GM18870 (cell line): ENCODE measurements around the gene GPR139.

Experiments
- ATAC-seq: cut with Tn5 transposase; IDR thresholded peaks from one replicate; pipeline ENCODE4 v1.9.1; 2021; ENCODE audit warnings: moderate library complexity; ENCODE audit not compliant: unreplicated experiment

GPR139 gene

DNA sequence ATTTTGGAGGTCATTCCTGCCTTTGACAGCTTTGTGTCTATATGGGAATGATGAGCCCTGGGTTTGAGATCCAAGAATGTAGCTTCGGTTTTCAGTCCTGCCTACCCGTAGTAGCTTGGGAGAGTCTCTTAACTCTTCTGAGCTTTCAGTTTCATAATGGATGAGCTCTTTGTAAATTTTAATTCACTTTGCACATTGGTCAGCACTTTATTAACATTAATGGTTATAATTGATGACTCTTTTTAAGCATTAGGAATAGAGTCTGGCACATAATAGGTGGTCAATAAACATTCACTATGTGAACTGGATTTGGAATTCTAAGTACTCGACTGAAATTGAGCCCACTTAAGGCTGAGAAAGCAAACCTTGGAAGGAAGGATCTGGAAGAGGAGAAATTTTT lies 17.3 kb downstream of the GPR139 start:
- no peak for ATAC-seq

DNA sequence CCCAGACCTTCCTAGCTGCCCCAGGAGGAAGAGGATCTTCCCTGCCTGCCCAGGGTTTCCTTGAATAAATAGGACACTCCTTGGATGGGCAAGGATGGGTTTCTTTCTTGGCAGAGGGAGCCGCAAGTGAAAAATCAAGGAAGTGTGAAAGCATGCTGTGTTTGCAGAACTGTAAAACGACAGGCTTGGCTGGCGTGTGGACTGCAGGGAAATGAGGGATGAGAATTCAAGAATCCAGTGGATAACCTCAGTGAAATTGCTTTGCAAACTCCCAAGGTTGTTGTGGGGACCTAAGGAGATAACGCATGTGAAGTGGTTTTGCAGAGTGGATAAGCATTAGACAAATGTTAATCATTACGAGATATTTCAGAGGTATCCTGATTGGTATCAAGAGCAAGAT lies 20.4 kb downstream of the GPR139 start:
- ATAC-seq, result no peak

DNA sequence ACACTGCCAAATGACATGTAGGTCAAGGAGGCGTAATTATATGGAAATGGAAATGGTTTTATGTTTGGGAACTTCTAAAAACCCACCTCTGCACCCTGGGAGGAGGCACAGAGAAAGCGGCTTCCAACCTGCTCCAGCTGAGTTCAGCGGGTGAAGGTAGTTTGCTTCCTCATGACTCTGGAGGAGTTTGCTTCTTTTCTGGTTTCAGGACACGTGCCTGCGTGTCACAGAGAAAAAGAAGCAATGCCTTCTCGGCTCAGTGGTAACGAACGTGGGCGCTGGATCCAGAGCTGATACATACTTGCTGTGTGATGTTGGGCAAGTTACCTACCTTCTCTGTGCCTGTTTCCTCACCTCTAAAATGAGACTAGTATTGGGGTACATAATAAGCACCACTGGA lies 22.1 kb downstream of the GPR139 start:
- no peak for ATAC-seq

DNA sequence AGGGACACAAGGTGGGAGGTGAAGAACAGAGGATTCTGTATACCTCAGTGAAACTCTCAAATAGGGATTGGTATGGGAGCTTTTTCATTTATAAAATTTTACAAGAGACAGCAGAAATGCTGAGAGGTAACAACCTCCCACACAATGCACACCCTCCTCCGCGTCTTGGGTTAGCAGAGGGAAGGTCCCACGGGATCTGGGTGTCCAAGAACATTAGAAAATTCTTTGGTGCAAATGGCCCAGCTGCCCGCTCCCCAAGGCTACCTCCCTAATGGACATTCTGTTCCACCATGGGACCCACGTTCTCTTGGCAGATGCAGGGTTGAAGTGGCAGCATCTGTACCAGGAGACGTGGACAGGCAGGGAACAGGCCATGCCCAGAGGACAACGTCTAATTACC lies 22.5 kb downstream of the GPR139 start:
- ATAC-seq, result no peak

DNA sequence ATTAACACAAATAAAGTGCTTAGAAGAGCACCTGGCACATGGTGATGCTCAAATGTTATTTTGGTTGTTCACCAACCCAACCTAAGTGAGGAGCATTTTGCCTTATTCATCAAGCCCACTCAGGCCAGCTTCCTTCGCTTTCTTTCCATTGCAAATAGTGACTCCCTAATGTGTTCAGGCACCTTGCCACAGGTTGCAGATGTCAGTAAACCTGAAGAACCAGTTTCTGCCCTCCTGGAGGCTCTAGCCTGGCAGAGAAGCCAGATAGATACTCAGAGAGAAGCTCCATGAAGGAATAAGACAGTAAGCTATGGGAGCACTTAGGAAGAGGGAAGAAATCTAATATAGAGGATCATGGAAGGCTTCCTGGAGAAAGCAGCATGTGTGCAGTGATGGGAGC lies 23.9 kb downstream of the GPR139 start:
- no peak for ATAC-seq

DNA sequence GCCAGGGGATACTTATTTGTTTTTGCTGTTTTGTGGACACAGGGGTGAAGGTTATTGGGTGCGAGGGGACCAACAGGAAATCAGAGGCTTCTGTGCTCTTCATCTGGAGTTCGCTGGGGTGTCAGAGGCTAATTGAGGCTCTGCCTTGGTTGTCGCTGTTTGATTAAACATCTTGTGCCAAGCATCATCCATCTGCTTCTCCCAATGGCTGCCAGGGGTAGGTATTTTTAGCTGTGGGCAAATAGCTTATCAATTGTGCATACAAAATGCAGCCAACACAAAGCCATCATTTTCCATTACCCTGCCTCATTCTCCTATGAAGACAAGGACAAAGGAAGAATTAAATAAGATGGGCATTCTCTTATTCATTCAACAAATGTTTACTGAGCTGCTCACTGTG lies 27.8 kb downstream of the GPR139 start:
- no peak for ATAC-seq

DNA sequence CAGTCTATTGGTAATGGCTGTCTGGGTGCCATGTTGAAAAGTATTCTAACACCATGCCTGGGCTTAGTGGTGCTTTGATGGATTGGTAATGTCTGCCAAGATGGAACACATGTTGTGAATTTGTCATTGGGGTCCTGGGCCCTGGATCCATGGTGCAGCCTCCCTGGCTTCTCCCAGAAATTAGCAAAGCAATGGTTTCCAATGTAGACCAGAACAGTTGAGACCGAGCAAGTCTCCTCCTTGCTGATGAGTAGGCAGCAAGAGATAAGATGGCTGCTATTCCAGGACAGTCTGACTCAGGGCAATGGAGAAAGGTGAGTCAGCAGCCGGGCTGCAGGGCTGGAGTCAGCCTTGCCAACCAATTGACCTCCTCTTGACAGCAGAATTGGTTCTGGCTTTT lies 30.8 kb downstream of the GPR139 start:
- ATAC-seq, result no peak

DNA sequence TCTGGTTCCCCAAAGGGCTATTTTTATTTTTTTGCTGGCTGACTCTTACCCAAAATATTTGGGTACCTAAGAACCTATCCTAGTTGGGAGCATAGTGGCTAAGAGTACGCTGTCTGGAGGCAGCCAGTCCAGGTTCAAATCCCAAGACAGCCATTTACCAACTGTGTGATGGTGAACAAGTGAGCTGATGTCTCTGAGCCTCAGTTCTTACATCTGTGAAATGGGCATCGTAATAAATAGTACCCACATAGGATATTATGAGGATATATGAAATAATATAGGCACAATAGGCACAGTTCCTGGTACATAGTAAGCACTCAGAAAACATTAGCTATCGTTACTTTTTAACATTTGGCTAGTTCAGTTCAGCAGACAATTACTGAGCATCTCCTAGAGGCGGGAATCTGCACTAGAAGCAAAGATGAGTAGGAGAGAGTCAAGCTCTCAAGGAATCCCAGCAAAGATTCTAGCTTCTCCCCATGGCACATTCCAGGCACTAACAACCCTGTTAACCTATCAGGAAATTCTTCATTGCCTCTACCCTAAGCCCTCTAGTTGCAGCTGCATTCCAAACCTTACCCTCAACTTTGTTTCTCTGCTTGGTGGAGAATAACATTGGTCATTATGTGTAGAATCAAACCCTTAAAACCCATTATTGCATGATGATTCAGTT lies 31.6 kb downstream of the GPR139 start:
- ATAC-seq, result no peak

DNA sequence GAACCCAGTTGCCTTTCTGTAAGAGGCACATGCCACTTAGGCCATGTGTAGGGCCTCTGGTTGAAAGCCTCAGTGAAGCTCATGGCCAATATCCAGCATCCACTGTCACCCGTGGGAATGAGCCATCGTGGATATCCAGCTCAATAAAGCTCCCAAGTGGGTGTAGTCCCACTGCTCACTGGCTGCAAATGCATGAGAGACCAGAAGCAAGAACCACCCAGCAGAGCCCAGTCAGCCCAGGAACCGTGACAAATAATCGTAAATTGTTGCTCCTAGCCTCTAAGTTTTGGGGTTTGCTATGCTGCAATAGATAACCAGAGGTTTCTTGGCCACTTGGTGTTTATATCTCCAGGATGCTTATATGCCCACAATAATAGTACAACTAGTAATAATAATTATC lies 33.7 kb downstream of the GPR139 start:
- no peak for ATAC-seq

DNA sequence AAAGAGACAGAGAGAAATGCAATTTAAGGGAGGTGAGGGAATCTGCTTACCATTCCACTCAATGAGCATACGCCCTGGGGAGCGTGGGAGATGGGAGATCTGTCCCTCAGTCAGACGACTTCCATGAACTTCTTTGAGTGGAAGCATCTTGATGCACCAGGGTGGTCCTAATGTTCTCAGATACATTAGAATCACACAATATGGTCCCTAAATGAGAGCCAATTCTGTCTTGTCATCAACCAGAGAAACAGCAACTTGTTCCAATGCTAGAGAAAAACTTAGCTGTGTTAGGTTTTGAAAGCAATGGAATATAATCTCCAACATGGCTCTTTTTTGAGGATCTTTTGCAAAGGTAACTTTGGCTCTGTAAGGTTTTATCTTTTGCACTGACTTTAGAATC lies 44.1 kb downstream of the GPR139 start:
- no peak for ATAC-seq

DNA sequence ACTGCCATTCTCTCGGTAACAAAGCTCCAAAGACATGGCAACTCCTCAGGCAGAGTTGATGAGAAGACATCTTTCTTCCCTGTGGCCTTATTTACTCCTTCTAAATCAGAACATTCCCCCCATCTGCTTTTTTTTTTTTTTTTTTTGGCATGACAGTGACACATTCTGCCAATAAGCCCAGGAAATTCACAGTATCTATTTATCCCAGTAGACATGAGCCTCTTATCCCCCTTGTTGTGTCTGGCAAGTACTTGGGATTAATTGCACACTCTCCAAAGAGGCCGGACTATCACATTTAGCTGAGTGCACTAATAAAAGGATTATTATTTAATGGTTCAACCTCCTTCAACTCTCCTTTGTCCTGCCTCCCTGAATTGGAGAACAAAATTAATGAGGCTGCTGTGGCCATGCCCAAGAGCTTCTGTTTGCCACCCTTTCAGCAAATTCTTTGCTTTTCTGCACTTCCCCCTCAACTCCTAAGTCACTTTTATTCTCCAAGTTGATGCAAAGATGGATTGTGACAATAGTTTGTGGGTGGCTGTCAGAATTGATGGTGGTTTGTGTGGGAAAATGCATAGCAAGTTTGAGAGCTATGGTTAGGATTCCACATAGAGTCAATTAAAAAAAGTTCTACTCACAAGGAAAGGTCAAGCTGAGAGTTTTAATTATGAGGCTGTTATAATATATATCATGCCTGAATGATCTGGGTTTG lies 47.2 kb downstream of the GPR139 start:
- ATAC-seq, result no peak

DNA sequence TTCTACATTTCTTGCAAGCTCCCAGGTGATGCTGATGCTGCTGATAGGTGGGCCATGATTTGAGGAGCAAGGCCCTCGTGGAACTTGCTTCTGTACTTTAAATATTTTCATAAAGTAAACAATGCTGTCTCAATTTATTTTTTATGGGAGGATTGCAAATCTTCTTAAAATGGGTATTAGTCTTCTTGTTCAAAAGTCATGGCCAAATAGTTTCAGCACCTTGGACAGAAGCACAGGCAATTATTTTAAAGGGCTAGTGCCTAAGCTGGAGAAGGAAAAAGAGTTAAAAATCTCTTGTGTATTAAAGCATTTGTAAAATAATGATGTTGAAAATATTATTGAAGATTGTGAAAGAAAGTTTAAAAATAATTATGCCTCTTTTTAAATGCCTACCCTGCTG lies 50.5 kb downstream of the GPR139 start:
- no peak for ATAC-seq

DNA sequence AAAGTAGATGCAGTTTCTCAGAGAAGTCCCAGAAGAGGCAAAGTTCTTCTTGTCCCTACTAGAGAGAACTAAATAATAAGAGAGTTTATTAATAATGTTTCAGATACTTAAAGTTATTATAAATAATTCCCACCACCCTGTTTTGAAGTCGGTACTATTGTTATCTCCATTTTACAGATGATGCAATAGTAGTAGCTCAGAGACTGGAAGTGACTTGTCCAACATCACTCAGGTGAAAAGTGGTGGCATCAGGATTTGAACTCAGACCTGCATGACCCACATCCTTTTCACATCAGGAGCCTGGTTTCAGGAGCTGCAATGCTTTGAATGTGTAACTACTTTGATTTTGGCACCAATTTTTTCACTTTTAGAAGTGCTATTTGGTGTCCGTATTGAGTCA lies 52.7 kb downstream of the GPR139 start:
- no peak for ATAC-seq

DNA sequence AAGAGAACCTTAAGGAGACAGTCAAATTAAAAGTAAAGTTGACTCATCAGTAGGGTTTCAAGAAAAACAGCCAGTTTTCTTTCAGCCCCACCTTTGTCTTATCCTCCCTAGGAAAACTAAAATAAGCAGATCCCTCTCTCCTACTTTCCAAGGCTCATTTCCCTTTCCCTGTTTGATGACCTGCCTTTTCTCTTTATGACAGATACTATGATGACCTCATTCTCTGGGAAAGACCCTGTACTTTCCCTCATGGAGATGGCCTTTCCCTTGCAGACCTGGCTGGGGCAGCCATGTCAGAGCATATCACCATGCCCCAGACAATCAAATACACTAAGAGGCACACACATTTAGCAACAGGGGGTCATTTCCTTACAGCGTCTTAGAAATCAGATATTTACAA lies 53.6 kb downstream of the GPR139 start:
- ATAC-seq, result no peak

DNA sequence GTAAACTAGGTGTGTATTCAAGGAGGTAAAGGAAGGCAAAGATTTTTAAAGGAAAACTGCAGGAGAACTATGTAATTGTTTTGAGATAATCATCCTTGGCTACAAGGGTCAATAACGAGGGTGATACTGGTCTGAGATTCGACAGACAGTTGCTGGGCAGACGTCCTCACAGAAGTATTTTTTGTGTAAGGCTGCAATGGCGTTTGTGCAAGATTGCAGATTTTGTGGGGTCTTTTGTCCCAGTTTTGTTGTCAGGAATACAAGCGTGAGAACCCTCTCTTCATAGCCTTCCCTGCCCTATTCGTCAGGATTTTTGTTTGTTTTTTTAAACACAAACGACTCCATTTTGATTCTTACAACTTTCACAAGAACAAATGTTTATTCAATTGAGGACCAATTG lies 57.5 kb downstream of the GPR139 start:
- no peak for ATAC-seq

DNA sequence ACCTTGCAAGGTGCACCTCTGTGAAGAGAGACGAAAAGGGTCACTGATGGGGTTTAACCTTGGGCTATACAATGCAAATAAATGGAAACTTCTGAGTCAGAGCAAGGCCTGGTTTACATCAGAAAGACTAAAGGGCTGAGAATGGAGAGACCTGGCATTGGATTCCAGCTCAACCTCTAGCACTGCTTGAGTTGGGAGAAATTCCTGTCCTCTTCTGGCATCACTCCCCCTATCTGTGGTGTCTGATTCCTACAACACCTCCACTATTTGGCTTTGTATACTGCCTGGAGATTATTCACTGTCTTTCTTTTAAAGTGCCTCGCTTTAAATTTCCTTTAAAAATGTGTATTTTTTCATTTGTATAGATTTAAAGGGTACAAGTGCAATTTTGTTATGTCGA lies 68.8 kb downstream of the GPR139 start:
- no peak for ATAC-seq

DNA sequence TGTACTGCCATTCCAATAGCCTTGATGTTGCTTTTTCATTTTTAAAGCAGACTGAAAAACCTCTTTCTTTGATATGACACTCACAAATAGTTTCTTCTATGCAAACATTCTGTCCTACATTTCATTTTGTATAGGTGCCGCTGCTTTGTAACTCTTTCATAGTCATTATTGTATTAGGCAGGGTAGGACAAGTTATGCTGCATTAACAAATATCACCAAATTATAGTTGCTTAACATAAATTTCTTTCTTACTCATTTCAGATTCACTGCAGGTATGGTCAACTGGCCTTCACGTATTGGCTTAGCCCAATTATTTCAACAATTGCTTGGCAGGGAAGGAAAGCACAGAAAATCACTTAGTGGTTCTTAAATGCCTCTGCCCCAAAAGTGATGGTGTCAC lies 70.8 kb downstream of the GPR139 start:
- ATAC-seq, result no peak

DNA sequence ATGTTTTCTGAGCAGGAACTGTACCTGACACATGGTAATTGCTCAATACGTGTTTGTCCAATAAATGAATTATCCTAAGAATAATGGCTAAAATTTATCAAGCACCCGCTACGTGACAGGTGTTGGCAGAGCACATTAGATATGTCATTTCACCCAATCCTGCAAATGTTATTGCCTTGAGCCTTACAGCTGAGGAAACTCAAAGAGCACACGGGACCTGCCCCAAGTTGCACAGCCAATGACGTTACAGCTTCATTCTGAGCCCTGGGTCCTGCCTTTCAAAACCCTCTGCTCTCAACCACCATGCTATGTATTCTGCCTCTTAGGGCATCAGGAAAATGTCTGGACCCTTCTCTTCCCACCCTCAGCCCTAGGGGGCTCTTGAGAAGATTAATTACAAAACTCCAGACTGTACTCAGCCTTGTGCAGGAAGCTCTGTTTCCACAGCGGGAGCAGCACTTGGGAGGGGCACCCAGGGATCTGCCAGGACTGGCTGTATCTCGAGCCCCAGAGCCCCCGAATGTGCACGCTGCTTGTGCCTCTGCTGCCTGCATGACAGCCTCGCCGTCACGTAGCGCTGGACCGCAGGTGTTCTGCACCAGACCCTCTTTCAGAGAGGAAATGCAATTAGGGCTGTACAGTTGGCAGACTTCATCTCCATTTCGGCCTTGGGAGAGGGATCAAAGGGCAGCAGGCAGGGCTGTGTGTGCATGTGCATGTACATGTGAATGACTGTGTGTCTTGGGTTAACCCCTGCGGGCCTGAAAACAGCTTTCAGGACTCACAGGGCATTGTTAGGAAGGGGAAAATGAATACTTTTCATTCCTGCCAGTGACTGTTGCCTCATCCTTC lies 71.6 kb downstream of the GPR139 start:
- ATAC-seq, result no peak

DNA sequence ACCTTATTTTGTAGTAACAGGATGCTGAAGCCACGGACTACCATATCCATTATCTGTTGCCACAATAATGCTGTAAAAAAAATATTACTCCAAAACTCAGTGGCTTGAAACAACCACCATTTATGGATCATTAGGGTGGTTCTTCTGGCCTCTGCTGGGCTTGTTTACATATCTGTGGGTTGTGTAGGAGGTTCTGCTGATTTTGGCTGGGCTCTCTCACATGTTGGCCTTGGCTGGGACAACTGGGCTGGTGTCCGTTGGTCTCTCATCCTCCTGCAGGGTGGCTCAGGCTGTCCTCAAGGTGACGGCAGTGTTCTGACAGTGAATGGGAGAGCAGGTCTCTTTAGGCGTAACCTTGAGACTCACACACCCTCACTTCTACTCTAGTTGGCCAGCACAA lies 76.0 kb downstream of the GPR139 start:
- no peak for ATAC-seq

DNA sequence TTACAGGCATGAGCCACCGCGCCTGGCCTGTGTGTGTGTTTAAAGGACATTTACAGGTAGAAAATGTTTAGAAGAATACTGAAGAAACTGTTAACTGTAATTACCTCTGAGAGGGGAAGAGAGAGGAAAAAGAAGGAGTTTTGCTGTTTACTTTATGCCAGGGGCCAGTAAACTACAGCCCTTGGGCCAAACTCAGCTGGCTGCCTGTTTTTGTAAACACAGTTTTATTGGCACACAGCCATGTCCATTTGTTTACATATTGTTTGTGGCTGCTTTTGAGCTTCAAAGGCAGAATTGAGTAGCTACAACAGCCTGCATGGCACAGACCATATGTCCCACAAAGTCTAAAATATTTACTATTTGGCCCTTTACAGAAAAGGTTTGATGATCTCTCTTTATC lies 76.4 kb downstream of the GPR139 start:
- ATAC-seq, result no peak

DNA sequence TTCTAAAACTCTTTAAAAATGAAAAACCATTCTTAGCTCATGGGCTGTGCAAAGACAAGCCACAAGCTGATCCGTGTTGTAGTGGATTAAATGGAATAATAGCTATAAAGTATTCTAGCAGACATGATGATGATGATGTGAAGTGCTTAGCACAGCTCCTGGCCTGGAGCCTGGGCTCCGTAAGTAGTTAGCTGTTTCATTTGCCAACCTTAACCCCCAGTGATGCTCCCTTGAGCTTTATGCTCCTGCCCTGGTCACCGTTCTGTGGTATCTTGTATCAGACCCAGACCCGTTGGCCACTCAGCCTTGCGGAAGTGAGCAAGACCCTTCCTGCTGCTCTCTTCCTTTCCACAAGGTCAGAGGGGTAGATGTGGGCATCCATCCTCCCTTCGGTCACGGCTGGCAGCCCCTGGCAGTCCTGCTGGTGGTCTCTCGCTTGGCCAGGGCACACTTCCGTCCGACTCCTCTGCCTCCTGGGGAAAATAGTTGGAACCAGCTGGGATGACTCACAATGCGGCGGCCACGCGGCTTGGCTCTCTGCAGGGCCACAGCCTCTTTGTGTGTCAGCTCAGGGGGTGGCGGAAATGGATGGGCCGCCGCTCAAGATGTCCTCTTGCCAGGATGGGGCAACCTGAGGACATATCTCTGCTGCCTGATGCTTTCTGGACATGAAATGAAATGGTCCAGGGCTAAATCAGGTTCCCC lies 79.1 kb downstream of the GPR139 start:
- ATAC-seq, result no peak
